Osteocyte (in vitro differentiated cells): ENCODE data around the gene BARHL1. TPM values are rescaled to one million over a fixed set of nuclear protein-coding genes. Genes with fewer than 3 reads are reported as not detected.

ENCODE experiments used
- DNase-seq: peaks from one replicate; pipeline ENCODE4 v3.0.0; 2021; ENCODE audit warnings: mixed read lengths; ENCODE audit not compliant: unreplicated experiment; ENCODE audit errors: extremely low spot score
- H3K27ac Mint-ChIP-seq: one replicate; pipeline ENCODE4 v1.8.0; 2021; ENCODE audit warnings: mild to moderate bottlenecking, mixed read lengths; ENCODE audit not compliant: unreplicated experiment
- H3K27me3 Mint-ChIP-seq: one replicate; pipeline ENCODE4 v1.8.0; 2021; ENCODE audit warnings: mixed read lengths; ENCODE audit not compliant: unreplicated experiment
- H3K36me3 Mint-ChIP-seq: one replicate; pipeline ENCODE4 v1.8.0; 2021; ENCODE audit warnings: mixed read lengths; ENCODE audit not compliant: unreplicated experiment
- H3K4me1 Mint-ChIP-seq: one replicate; pipeline ENCODE4 v1.8.0; 2021; ENCODE audit warnings: mixed read lengths; ENCODE audit not compliant: unreplicated experiment
- H3K4me3 Mint-ChIP-seq: one replicate; pipeline ENCODE4 v1.8.0; 2021; ENCODE audit warnings: mild to moderate bottlenecking, moderate library complexity, mixed read lengths; ENCODE audit not compliant: unreplicated experiment
- H3K9me3 Mint-ChIP-seq: one replicate; pipeline ENCODE4 v1.8.0; 2021; ENCODE audit warnings: mixed read lengths; ENCODE audit not compliant: unreplicated experiment
- CTCF ChIP-seq: fragments of 200-600 bp; sonication (generic); IDR thresholded peaks from 2 replicates; pipeline ENCODE4 v1.5.0; 2021; ENCODE audit warnings: antibody characterized with exemption, mild to moderate bottlenecking, moderate library complexity
- total RNA-seq: library from RNA; stranded (reverse); gene quantifications from 2 replicates; pipeline ENCODE4 v1.2.1, GENCODE V29; 2021

BARHL1 gene
- total RNA-seq, 1 donor from 2014 or later = not detected

GRCh38 chr9:132591751-132592314 lies 9.4 kb downstream of the BARHL1 start:
- no peak for DNase-seq
- peaks cover 30% of the 10 kb centered on the region for H3K36me3 Mint-ChIP-seq
- H3K4me1 Mint-ChIP-seq = peaks cover 9% of the 10 kb centered on the region
- no peak overlapping the region for H3K4me3 Mint-ChIP-seq
- H3K27me3 Mint-ChIP-seq = peaks cover 43% of the 10 kb centered on the region
- H3K27ac Mint-ChIP-seq = no peak overlapping the region
- H3K9me3 Mint-ChIP-seq = no peaks in the 10 kb centered on the region
- TF ChIP-seq CTCF = no peak

GRCh38 chr9:132592451-132592850 lies 10.0 kb downstream of the BARHL1 start:
- no peak overlapping the region for H3K4me3 Mint-ChIP-seq
- H3K27me3 Mint-ChIP-seq = peaks cover 39% of the 10 kb centered on the region
- TF ChIP-seq CTCF = no peak
- no peak overlapping the region for H3K27ac Mint-ChIP-seq
- H3K9me3 Mint-ChIP-seq = no peaks in the 10 kb centered on the region
- H3K4me1 Mint-ChIP-seq = peaks cover 9% of the 10 kb centered on the region
- peaks cover 30% of the 10 kb centered on the region for H3K36me3 Mint-ChIP-seq
- DNase-seq = no peak

DNA sequence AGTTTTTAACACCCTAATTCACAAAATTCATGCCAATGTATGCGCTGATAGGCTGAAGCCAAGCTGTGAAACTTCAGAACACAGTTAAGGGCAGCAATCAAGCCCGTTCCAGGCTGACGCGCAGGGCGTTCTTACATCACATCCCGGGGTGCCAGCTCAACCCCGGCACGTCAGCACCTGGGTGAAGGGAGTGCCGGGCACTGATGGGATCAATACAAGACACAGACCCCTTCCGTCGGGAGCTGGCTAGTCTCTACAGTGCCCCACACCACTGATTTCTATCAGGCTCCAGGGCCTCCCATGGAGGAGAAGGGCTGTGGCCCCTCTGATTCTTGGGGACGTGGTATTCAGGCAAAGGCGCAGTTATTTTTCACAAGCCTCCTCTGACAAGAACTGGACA lies 12.0 kb downstream of the BARHL1 start:
- H3K9me3 Mint-ChIP-seq = no peaks in the 10 kb centered on the region

DNA sequence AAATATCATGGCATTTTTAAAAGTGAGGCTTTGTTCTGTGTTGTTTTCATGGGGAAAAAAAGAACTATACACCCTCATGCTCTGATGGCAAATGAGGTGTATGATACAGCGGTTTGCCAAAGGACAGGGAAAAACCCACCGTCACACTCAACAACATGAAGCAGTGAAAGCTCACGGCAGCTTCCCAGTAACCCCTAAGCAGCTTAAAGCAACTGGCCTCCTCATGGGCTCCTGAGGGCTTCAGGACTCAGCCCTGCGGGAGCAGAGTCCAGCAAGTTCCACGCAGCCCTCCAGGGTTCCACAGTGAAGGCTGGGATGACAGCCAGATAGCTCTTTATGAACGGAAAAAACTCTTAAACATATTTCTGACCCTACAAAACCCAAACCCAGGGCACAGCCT lies 12.9 kb downstream of the BARHL1 start:
- Mint-ChIP-seq H3K9me3 (no peaks in the 10 kb centered on the region), H3K4me1 (peaks cover 5% of the 10 kb centered on the region), H3K27ac (no peak overlapping the region), H3K36me3 (peaks cover 33% of the 10 kb centered on the region), H3K4me3 (no peak overlapping the region), H3K27me3 (peaks cover 20% of the 10 kb centered on the region)
- no peak for TF ChIP-seq CTCF
- no peak for DNase-seq

More for the DNA sequence above, 12.0 kb downstream of the BARHL1 start:
- Mint-ChIP-seq H3K27ac (no peak overlapping the region), H3K4me3 (no peak overlapping the region), H3K27me3 (peaks cover 24% of the 10 kb centered on the region), H3K36me3 (peaks cover 30% of the 10 kb centered on the region), H3K4me1 (peaks cover 9% of the 10 kb centered on the region)
- DNase-seq = no peak
- TF ChIP-seq CTCF = no peak

DNA sequence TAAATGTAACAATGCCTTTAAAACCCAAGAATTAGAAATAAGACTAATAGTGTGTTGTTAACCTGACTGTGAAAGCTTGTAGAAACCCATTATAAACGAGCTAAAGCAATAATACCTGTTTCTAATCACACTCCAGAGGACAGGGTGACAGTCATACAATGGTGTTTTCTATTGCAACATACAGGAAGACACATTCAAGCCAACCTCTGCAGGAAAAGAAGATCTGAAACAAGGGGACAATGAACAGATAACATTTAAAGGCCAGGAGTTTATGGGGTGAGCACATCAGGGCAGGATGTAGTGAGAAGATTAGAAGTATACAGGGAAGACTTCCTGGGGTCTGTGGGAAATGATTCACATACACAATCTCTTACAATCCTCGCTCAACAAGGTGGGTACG lies 13.8 kb downstream of the BARHL1 start:
- Mint-ChIP-seq H3K4me3 (no peak overlapping the region), H3K36me3 (peaks cover 34% of the 10 kb centered on the region), H3K9me3 (no peaks in the 10 kb centered on the region), H3K27me3 (peaks cover 14% of the 10 kb centered on the region), H3K4me1 (peaks cover under 1% of the 10 kb centered on the region), H3K27ac (no peak overlapping the region)
- no peak for TF ChIP-seq CTCF
- DNase-seq = no peak
